GM18868 (cell line): ENCODE results near the gene PARVB.

Experiments
- ATAC-seq: cut with Tn5 transposase; IDR thresholded peaks from one replicate; pipeline ENCODE4 v1.9.1; 2021; ENCODE audit warnings: mild to moderate bottlenecking, moderate library complexity; ENCODE audit not compliant: unreplicated experiment

The PARVB gene

DNA sequence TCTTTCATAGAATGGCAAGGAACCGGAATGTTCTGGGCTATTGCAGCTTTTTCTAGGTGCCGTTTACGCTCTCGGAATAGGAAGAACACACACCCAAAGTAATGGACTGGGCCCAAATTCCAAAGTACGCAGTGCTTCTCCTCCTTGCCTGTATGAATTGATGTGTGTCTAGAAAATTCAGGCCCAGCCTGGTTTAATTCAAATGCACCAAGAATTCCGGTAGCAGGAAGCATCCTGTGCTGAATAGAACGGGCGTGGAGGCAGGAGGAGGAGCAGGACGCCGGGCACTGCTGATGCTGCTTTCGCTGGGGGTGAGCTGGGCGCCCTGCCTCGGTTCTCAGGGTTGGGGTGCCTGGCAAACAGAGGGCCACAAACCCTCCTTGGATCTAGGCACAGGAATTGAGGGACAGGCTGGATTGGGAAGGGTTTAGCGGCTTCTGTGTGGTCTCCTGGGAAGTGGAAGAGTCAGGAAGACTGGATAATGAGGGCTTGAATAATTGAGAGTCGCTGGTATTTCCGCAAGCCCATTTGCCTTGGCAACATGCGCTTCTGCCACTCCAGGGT, 2.0 kb downstream of the PARVB start:
- no peak for ATAC-seq

DNA sequence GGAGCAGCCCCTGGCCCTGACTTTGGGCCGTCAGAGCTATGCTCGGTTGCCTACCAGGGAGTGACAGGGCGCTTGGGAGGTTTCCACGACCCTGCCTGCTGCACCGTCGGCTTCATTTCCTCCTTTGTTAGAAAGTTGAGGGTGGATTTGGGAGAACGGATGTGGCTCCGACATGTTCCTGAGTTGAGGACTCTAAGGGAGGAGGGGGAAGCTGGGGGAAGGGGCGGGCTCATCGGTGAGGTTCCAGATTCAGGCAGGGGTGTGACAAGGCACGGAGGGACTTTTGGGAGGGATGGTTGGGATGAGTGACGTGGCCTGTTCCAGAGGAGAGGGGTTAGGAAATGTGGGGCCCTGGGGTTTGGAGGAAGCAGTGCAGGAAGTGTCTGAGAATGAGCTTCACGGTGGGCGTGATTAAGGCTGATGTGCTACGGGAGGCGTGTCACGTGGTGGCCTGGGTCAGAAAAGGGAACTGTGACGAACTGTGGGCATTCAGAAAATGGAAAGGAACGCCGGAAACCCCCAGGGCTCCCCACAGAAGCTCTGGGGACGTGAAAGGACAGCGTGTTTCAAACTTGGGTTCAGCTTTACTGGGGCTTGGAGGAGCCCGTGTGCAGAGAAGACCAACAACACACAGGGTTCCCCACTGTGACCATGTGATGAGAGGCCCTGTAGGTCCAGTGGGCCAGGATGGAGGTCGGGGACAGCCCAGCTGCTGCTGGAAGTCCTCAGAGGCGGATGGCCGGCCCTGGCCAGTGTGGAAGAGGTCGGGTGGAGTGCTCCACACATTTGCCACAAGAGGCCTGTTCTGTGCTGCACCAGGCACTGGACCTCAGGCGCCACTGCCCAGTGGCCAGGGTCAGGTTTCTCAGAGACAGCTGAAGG, 2.8 kb downstream of the PARVB start:
- ATAC-seq: peak; percentile 47

DNA sequence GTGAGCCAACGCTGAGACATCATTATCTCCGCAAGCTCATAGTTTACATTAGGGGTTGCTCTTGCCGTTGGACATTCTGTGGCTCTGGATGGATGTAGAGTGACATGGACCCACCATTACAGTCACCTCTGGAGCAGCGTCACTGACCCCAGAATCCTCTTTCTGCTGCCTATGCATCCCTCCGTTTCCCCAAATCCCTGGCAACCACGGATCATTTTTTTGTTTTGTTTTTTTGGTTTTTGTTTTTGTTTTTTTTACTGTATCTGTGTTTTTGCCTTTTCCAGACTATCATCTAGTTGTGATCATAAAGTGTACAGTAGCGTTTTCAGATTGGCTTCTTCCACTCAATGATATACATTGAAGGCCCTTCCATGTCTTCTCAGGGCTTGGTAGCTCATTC, 4.0 kb downstream of the PARVB start:
- no peak for ATAC-seq

DNA sequence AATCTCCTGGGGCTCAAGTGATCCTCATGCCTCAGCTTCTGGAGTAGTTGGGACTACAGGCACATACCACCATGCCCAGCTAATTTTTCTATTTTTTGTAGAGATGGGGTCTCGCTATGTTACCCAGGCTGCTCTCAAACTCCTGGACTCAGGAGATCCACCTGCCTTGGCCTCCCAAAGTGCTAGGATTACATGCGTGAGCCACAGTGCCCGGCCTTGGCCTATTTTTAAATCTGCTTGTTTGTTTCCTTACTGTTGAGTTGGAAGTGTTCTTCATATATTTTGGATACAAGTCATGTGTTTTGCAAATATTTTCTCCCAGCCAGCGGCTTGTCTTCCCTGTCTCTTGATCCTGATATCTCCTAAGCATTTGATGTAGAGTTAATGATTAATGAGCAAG, 5.0 kb downstream of the PARVB start:
- no peak for ATAC-seq

DNA sequence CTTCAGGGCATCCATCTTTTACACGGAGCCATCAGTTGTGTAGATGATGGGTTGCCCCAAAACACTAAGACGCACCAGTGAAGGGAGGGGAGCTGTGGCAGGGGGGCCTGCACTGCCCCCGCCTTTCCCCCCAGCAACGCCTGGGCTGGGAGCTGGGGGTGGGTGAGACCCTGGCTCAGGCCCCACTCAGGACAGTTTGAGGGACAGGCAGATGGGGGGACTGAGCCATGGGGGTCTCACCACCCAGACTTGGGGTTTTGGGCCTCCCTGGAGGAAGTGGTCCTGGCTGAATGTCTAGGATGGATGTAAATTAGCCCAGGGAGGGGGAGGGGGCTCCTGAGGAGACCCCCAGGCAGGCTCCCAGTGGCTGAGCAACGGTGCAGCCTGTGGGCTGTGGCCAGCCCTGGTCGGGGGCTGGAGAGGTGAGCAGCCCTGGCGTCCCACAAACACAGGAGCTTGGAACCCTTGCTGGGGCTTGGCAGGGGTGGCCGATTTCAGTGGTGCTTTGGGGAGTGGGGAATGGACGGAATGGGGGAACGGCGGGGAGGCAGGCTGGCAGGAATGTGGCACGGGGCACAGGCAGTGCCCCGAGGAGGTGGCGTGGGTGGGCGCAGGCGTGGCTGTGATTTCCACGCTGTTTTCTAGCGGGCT, 6.1 kb downstream of the PARVB start:
- ATAC-seq: no peak

DNA sequence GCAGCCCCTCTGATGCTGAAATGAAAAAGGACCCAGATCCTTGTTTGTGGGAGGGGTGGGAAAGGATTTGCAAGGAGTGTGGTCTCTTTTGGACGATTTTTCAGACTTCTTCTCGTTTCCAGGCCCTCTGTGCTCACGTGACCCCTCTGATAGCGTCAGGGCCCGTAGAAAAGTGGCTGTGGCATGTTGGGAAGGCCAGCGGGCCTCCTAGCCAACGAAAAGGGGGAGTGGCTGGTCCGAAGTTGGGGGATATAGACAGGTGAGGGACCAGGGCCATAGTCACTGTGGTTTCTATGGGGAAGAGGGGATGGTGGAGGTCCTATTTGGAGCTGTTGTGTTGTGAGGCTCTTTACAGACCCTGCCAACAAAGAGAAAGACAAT, 6.6 kb downstream of the PARVB start:
- no peak for ATAC-seq

DNA sequence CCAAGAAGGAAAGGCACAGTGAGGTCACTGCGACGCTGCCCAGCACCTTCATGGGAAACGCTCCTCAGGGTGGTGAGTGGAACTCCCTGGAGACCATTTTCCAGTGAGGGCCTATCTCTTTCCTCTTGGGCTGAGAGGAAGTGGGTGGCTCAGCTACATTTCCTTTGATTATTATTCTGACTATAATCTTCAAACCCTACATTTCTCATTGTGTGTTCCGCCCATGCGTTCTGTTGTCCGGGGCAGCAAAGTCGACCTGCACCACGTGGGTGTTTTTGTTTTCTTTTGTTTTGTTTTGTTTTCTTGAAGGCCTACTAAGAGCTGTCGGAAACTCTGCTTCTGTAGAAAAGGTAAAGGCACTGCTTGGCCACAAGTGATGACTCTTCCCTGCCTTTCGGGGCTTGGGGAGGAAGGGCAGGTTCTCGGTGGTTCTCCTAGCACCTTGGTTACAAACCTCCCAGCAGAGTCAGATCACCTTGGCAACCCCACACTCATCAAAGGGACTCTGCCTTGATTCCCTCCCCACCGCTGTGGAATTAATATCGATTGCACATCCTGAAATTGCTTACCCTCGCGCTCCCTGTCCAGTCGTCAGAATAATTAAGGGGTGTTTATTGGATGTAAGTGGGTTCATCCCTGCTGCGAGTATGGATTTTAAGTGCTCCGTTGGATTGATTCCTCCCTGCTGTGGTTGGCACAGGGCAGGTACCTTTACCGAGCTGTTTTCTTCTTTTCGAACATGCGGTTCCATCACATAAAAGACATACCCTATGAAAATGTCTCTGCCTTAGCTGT, 7.3 kb downstream of the PARVB start:
- no peak for ATAC-seq

DNA sequence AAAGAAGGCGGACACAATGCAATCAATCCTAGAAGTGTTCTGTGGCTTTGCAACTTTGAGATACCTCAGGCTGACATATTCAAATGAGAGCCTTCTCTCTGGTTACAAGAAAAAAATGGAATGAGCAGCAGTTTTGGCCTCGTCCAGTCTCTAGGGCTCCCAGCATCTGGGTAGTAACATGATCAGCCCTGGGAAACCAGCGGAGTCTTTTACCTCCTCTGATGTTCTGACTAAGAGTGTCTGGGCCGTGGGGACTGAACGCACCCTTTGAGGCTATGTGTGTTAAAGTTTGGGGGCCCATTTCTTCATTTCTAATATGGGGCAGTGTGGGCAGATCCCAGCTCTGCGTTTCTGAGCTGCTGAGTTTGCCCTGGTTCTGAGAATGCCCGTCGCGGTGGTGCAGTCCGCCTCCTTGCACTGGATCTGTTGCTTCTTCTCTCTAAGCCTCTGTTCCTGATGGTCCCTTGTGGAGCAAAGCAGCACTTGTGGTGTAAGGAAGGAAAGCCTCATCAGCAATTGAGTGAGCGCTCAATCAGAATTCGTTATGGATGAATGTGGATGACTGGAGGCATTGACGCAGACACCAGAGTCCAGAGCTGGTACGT, 8.1 kb downstream of the PARVB start:
- ATAC-seq: no peak

DNA sequence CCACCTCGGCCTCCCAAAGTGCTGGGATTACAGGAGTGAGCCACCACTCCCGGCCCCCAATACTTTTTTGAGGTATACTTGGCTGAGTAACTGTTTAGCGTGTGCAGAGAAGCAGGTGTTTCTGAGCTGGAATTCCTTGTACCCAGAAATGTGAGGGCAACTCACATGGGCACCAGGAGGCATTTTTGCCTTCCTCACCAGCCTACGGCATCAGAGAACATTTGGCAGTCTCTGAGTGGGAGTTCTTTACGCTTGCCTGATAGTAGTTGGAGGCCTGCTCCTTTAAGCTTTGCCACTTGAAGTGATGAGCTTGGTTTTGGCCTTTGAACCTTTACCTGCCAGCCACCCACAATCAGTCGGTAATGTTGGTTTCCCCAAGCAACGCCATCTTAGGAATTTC, 9.2 kb downstream of the PARVB start:
- ATAC-seq: no peak

DNA sequence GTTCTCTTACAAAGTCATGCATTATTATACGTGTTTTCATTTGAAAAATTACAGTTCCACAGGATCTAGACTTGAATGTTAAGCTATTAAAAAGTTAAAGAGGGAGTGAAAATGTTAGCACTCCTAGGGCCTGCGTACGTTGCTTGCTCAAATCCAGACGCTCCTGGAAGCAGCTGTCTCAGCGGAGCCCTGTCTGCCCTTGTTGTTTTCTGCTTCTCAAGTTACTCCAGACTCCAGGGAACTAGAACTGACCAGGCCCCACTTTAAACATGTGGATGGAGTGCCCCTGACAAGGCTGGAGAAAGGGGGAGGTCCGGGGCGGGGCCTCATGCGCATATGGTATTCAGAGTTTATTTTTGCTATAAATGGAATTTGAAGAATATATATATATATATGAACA, 9.6 kb downstream of the PARVB start:
- ATAC-seq: no peak

DNA sequence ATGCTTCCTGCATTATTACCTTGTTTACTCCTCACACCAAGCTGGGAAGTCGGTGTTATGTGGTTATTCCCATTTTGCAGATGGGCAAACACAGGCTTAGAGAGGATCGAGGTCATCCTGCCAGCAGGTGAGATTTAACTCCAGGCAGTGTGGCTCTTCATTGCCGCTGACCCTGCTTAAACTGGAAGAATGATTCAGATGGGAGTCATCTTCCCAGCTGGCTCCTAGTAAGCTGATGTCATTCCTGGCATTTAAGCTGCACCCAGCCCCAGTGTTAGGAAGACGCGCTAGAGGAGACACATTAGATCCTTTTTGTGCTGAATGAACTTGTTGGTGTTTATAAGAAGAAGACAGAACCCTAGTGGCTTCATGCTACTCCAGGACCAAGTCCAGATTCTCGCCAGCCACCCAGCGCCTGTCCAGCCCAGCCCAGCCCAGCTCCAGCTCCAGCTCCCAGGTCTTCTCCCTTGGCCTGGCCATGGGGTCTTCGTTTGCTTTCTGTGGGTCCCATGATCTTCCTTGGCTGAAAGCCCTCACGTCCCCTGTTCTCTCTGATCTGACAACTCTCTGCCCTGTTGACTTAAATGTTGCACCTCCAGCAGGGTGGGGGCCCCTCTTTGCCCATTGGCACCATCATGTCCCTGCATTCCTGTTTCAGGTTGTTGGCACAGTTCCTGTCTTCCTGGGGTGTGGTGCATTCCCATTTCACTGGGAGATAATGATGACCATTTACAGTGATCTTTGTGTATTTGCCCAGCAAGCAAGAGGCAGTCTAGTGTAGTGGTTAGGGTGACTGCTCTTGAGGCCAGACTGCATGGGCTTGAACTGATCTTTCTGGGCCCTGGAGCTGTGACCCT, 13.6 kb downstream of the PARVB start:
- no peak for ATAC-seq

DNA sequence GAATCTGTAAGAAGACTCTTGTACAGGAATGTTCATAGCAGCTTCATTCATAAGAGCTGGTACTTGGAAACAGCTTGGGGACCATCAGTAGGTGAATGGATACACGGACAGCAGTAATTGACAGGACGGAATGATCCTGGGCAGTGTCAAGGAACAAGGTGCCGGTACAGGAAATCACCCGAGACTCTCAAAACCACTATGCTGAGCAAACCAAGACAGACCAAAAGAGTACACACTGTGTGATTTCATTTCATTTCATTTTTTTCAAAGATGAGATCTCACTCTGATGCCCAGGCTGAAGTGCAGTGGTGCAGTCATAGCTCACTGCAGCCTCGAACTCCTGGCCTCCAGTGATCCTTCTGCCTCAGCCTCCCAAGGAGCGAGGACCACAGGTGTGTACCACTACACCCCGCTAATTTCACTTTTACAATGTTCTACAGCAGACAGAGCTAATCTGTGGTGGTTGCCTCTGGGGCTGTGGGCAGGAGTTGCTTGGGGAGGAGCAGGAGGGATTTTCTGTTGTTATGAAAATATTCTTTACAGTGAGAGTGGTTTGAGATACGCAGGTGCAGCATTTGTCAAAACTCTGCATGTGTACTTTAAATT, 15.6 kb downstream of the PARVB start:
- no peak for ATAC-seq

DNA sequence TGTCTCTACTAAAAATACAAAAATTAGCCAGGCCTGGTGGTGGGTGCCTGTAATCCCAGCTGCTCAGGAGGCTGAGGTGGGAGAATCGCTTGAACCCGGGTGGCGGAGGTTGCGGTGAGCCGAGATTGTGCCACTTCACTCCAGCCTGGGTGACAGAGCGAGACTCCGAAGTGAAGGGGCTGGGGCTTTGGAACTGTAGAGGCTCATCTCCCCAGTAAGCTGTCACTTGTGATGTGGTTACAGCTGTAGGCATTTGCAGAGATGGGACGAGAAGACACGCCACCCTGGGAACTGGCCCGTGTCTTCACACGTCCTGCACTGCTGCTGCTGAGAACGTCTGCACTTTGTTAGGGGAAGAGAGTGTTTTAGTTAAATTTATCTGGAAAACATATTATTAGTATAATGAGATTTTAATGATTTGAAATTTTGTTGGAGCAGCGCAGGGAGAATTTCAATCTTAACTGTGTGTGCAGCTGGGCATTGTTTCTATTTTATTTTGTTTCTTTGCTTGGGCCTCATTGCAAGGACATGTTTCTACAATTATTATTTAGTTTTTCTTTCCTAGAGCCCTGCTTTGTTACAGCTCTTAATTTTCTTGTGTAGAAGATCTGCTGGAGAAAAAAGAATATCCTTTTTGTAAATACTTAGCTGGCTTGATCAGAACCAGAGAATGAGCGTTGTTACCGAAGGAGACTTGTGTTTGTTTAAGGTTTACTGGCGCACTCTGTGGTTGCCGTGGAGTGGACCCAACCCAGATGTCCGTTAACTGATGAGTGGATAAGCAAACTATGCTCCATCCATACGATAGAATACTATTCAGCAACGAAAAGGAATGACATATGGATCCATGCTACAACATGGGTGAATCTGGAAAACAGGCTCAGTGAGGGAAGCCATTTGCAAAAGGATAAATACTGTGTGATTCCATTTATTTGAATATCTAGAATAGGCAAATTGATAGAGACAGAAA, 18.4 kb downstream of the PARVB start:
- ATAC-seq: peak; percentile 63

DNA sequence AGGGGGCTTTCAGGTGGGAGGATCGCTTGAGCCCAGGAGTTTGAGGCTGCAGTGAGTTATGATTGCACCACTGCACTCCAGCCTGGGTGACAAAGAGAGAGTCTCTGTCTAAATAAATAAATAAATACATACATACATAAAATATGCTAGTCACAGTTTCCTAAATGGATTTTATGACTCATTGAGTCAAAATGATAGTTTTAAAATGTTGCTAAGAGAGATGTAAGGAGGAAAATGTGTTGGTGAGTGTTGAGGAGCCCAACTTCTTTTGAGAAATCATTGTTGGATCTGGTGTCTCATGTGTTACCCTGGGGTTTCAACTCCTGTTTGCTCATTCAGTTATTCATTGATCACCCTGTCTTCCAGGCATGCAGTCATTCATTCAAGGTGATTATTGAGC, 21.0 kb downstream of the PARVB start:
- ATAC-seq: no peak

DNA sequence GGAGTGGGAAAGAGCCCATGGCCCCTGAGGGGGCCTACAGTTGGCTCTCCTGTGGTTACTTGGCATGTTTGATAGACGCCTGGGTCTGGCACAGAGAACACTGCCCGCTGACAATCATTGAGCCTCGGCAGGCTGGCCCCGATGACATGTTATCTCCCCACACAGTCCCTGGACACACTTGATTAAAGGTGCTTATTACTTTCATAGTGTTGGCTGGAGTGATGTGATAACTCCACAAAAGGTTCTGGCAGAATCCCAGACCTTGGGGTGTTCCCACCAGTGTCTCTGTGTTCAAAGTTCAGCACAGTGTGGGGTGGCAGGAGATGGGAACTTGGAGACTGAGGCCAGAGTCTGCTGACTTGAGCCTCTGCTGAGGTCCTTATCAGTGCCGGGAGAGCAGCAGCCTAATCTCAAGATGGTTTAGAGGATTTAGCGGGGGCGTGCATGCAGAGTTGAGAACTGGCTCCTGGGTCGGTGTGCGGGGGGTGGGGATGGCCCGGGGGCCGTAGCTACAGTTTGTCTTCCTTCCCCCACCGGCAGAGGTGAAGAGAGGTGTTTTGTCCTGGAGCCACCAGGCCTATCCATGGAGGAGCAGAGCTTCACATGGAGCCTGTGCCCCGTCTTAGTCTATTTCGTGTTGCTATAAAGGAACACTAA, 22.5 kb downstream of the PARVB start:
- ATAC-seq: no peak

DNA sequence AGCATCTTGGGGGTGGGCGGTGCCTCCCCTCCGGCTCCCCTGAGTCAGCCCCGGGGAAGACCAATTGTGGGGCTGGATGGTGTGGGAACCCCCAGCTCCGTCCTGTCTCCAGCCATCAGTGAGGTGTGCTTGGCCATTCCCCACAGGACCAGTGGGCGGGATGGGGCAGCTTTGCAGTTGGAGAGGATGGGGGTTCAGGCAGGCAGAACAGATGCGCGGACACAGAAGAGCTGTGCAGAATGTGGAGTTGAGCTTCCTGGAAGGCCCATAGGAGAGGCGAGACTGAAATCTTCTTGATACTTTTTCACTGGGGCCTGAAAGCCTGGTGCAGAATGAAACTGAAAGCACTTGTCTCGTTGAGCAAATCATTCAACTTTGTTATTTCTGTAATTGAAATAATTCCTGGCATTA, 23.8 kb downstream of the PARVB start:
- ATAC-seq: no peak

DNA sequence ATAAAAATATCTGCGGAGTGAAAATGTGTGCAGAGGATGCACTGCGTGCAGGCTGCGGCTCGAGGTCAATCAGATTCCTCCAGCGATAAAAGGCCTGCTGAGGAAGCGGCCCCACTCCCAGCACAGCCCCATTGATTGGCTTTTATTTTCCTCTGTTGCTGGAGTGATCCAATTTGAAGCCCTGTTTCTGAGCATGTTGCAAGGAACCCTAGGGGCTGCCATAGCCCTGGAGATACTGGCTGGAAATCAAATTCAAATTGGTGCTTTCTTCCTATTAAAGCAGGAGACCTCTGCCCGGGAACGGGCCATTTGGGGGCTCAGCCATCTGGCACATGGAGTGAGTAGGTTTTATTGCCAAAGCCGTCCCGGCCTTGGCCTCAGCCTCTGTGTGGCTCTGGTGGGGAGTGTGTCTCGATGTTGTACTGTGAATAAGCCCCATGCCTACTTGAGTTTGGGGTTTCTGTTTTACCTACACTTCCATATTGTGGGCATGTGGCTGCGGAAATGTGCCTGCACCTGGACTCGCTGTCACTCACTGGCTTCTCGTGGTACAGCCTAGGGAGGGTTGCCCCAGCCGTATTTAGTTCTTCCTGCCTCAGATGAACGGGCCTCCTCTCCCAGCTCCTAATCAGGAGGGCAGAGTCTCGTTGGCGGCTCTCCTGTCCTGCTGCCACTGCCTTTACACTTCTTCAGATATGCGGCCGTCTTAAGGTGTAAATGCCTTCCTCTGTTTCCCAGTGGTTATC, 25.6 kb downstream of the PARVB start:
- no peak for ATAC-seq
